ENCODE measurements around the gene BAZ2B. TPM values are rescaled to one million over a fixed set of nuclear protein-coding genes. Genes with fewer than 3 reads are reported as not detected.

BAZ2B gene
- total and polyA plus RNA-seq, 2 experiments from 2014 or later: 51.7 to 62.9 TPM

DNA sequence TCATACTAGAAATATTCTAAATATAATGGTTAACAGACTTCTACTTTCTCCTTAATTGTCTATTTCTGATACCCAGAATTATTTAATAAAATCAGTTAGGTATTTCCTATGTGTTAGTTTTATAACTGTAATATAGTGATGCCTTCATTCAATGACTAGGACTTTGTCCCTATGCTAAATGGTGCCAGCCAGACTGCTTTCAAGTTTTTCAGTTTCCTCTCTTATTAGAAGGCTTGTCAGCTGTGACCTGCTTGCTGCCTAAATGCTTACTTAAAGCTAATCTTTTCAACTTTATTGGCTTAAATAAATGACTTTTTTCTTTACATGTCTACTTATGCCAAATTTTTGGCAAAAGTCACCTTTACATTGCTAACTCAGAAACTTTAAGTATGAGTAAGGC is 30.7 kb downstream of the BAZ2B start (continued):
- TF ChIP-seq CREB1 (CRISPR knock-in tag; IDR thresholded peaks at IDR 0.05; ENCODE audit: low read depth): no peak

DNA sequence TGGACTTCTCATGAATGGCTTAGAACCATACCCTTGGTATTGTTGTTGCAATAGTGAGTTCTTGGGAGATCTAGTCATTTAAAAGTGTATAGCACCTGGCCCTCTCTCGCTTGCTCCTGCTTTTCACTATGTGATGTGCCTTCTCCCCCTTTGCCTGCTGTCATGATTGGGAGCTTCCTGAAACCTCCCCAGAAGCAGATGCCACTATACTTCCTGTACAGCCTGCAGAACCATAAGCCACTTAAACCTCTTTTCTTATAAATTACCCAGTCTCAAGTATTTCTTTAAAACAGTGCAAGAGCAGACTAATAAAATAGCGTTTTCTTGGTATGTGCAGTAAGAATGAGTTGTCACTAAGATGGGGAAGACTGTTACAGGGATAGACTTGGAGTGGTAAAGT is 31.6 kb downstream of the BAZ2B start:
- Histone ChIP-seq H3F3A (replicated peaks; ENCODE audit: low read depth) (no peaks in the 10 kb centered on the region), H3K27me3 (ENCODE audit: insufficient read depth) (no peaks in the 10 kb centered on the region), H4K20me1 (replicated peaks; ENCODE audit: insufficient read depth) (no peaks in the 10 kb centered on the region; the same call in 1 of the 2 replicates), H3K4me3 (no peak overlapping the region), H3K79me2 (replicated peaks; ENCODE audit: insufficient read depth) (peaks cover 86% of the 10 kb centered on the region), H3K4me2 (no peak overlapping the region), H2AFZ (no peak overlapping the region), H3K36me3 (ENCODE audit: insufficient read depth) (no peaks in the 10 kb centered on the region; the same call in 1 of the 2 replicates), H3K27ac (ENCODE audit: low read depth) (no peak overlapping the region), H3K9me2 (ENCODE audit: insufficient read depth) (no peaks in the 10 kb centered on the region), H3K4me1 (ENCODE audit: insufficient read depth) (no peaks in the 10 kb centered on the region)
- peaks cover 29% of the 10 kb centered on the region for H3K36me3 Mint-ChIP-seq (ENCODE audit: low read depth)
- ATAC-seq: no peak
- peaks cover 18% of the 10 kb centered on the region; the same call in 2 of the 3 replicates for H3K9me3 Mint-ChIP-seq
- no peaks in the 10 kb centered on the region for H3K27me3 Mint-ChIP-seq (ENCODE audit: insufficient read depth, low read depth, poor library complexity)
- TF ChIP-seq ZNF462 (CRISPR knock-in tag; IDR thresholded peaks at IDR 0.05): no peak
- no peak for TF ChIP-seq POLR2AphosphoS5 (IDR thresholded peaks at IDR 0.05; ENCODE audit: low read depth)
- no peak for TF ChIP-seq EZH2phosphoT487 (IDR thresholded peaks at IDR 0.05; ENCODE audit: unreplicated experiment)
- TF ChIP-seq ZNF114 (CRISPR knock-in tag; IDR thresholded peaks at IDR 0.05): no peak
- TF ChIP-seq EZH2 (IDR thresholded peaks at IDR 0.05; ENCODE audit: low read depth, unreplicated experiment): no peak
- no peak for TF ChIP-seq ZNF331 (CRISPR knock-in tag; IDR thresholded peaks at IDR 0.05; ENCODE audit: low read depth)
- TF ChIP-seq JUNB (IDR thresholded peaks at IDR 0.05; ENCODE audit: unreplicated experiment): no peak
- TF ChIP-seq NANOG (IDR thresholded peaks at IDR 0.05; ENCODE audit: borderline replicate concordance): no peak
- TF ChIP-seq, protein P1, sequence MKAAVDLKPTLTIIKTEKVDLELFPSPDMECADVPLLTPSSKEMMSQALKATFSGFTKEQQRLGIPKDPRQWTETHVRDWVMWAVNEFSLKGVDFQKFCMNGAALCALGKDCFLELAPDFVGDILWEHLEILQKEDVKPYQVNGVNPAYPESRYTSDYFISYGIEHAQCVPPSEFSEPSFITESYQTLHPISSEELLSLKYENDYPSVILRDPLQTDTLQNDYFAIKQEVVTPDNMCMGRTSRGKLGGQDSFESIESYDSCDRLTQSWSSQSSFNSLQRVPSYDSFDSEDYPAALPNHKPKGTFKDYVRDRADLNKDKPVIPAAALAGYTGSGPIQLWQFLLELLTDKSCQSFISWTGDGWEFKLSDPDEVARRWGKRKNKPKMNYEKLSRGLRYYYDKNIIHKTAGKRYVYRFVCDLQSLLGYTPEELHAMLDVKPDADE (IDR thresholded peaks at IDR 0.05): no peak
- no peak for TF ChIP-seq CTCF (conservative IDR thresholded peaks at IDR 0.05; ENCODE audit: low read depth in 2 of 2)
- TF ChIP-seq STAT1 (IDR thresholded peaks at IDR 0.05; ENCODE audit: unreplicated experiment): no peak
- no peak for TF ChIP-seq CREB1 (CRISPR knock-in tag; IDR thresholded peaks at IDR 0.05; ENCODE audit: low read depth)
- TF ChIP-seq REST (IDR thresholded peaks at IDR 0.05; ENCODE audit: unreplicated experiment): no peak
- no peak overlapping the region for H3K4me3 Mint-ChIP-seq
- H3K27ac Mint-ChIP-seq: no peak overlapping the region
- DNase-seq (ENCODE audit: low spot score): no peak
- H3K4me1 Mint-ChIP-seq: no peaks in the 10 kb centered on the region

Measured in GM23338 (cell line).